GM23338 (cell line): Measurements from ENCODE around the gene ABI1. TPM values are rescaled to one million over a fixed set of nuclear protein-coding genes. Genes with fewer than 3 reads are reported as not detected.

Experiments
- ATAC-seq: fragments of 200-7000 bp; cut with Tn5 transposase; 3 replicates; pipeline ENCODE4 v1.9.1; 2020
- DNase-seq: peaks from one replicate; pipeline ENCODE4 v3.0.0-alpha.2; 2015; ENCODE audit warnings: low spot score
- H2AFZ ChIP-seq: fragments of 200-600 bp; sonication (generic); 2 replicates; pipeline ENCODE4 v1.8.0; 2016; ENCODE audit warnings: antibody characterized with exemption, mild to moderate bottlenecking, moderate library complexity
- H3F3A ChIP-seq: fragments of 200-600 bp; sonication (generic); replicated peaks from 2 replicates; pipeline ENCODE4 v1.8.0; 2017; ENCODE audit warnings: antibody characterized with exemption, mixed run types, low read depth
- H3K27ac ChIP-seq: fragments of 200-600 bp; sonication (generic); 2 replicates; pipeline ENCODE4 v1.6.1; 2016; ENCODE audit warnings: low read depth
- H3K27me3 ChIP-seq: fragments of 200-600 bp; sonication (generic); 2 replicates; pipeline ENCODE4 v1.8.0; 2016; ENCODE audit warnings: mild to moderate bottlenecking, mixed run types, moderate library complexity; ENCODE audit not compliant: insufficient read depth
- H3K36me3 ChIP-seq: fragments of 200-600 bp; sonication (generic); 2 replicates; pipeline ENCODE4 v1.8.0; 2016; ENCODE audit warnings: mild to moderate bottlenecking; ENCODE audit not compliant: insufficient read depth
- H3K4me1 ChIP-seq: fragments of 200-600 bp; sonication (generic); 2 replicates; pipeline ENCODE4 v1.8.0; 2016; ENCODE audit warnings: mild to moderate bottlenecking, moderate library complexity; ENCODE audit not compliant: insufficient read depth
- H3K4me2 ChIP-seq: fragments of 200-600 bp; sonication (generic); 2 replicates; pipeline ENCODE4 v1.7.1; 2017; ENCODE audit warnings: mixed run types
- H3K4me3 ChIP-seq: fragments of 200-600 bp; sonication (generic); 2 replicates; pipeline ENCODE4 v1.6.1; 2016; ENCODE audit warnings: mixed run types
- H3K79me2 ChIP-seq: fragments of 200-600 bp; sonication (generic); replicated peaks from 2 replicates; pipeline ENCODE4 v1.8.0; 2017; ENCODE audit warnings: mild to moderate bottlenecking; ENCODE audit not compliant: insufficient read depth
- H3K9me2 ChIP-seq: fragments of 200-600 bp; sonication (generic); 2 replicates; pipeline ENCODE4 v1.8.0; 2017; ENCODE audit not compliant: insufficient read depth
- H4K20me1 ChIP-seq: fragments of 200-600 bp; sonication (generic); replicated peaks from 2 replicates; pipeline ENCODE4 v1.8.0; 2017; ENCODE audit warnings: mild to moderate bottlenecking; ENCODE audit not compliant: insufficient read depth
- H3K27ac Mint-ChIP-seq: 2 replicates; pipeline ENCODE4 v1.8.0; 2020; ENCODE audit warnings: inconsistent platforms, mild to moderate bottlenecking, moderate library complexity, mixed read lengths
- H3K27me3 Mint-ChIP-seq: 3 replicates; pipeline ENCODE4 v1.8.0; 2022; ENCODE audit warnings: low read depth, mild to moderate bottlenecking, moderate library complexity, mixed read lengths, inconsistent platforms; ENCODE audit not compliant: insufficient read depth, poor library complexity
- H3K36me3 Mint-ChIP-seq: 3 replicates; pipeline ENCODE4 v1.8.0; 2021; ENCODE audit warnings: low read depth, mild to moderate bottlenecking, inconsistent platforms, moderate library complexity, mixed read lengths
- H3K4me1 Mint-ChIP-seq: 3 replicates; pipeline ENCODE4 v1.8.0; 2020; ENCODE audit warnings: mild to moderate bottlenecking, inconsistent platforms, mixed read lengths
- H3K4me3 Mint-ChIP-seq: 3 replicates; pipeline ENCODE4 v1.8.0; 2021; ENCODE audit warnings: moderate library complexity, mild to moderate bottlenecking, inconsistent platforms, mixed read lengths
- H3K9me3 Mint-ChIP-seq: 3 replicates; pipeline ENCODE4 v1.8.0; 2020; ENCODE audit warnings: moderate library complexity, mild to moderate bottlenecking, inconsistent platforms, mixed read lengths
- EZH2 ChIP-seq: fragments of 200-600 bp; sonication (generic); IDR thresholded peaks from one replicate; pipeline ENCODE4 v1.8.0; 2017; ENCODE audit warnings: antibody characterized with exemption, mild to moderate bottlenecking, low read depth; ENCODE audit not compliant: unreplicated experiment
- EZH2phosphoT487 ChIP-seq: fragments of 200-600 bp; sonication (generic); IDR thresholded peaks from one replicate; pipeline ENCODE4 v1.8.1; 2018; ENCODE audit warnings: antibody characterized with exemption; ENCODE audit not compliant: unreplicated experiment
- JUNB ChIP-seq: IDR thresholded peaks from one replicate; pipeline ENCODE4 v1.6.1; 2016; ENCODE audit warnings: antibody characterized with exemption; ENCODE audit not compliant: unreplicated experiment
- NANOG ChIP-seq: IDR thresholded peaks from 2 replicates; pipeline ENCODE4 v1.6.1; 2016; ENCODE audit warnings: antibody characterized with exemption, borderline replicate concordance
- POLR2AphosphoS5 ChIP-seq: IDR thresholded peaks from 2 replicates; pipeline ENCODE4 v1.6.1; 2016; ENCODE audit warnings: antibody characterized with exemption, low read depth
- REST ChIP-seq: IDR thresholded peaks from one replicate; pipeline ENCODE4 v1.6.1; 2018; ENCODE audit warnings: antibody characterized with exemption; ENCODE audit not compliant: unreplicated experiment
- STAT1 ChIP-seq: IDR thresholded peaks from one replicate; pipeline ENCODE4 v1.6.1; 2016; ENCODE audit warnings: antibody characterized with exemption; ENCODE audit not compliant: unreplicated experiment
- ZNF114 ChIP-seq: fragments of 250-450 bp; sonication (Bioruptor Pico); IDR thresholded peaks from 2 replicates; pipeline ENCODE4 v1.5.0; 2020; ENCODE audit warnings: mild to moderate bottlenecking, moderate library complexity
- ZNF331 ChIP-seq: fragments of 250-450 bp; sonication (Bioruptor Pico); IDR thresholded peaks from 2 replicates; pipeline ENCODE4 v1.5.0; 2020; ENCODE audit warnings: low read depth, mild to moderate bottlenecking, moderate library complexity
- polyA plus RNA-seq: library from polyadenylated mRNA; unstranded; fragments of >200 nt; fragmentation: Nextera tagmentation; extraction: Ambion mirVana; gene quantifications from 2 replicates; pipeline ENCODE4 v1.2.1, GENCODE V29; 2016
- total RNA-seq: library from RNA; depleted of rRNA; stranded (reverse); fragments of >200 nt; shearing (Covaris generic); gene quantifications from 2 replicates; pipeline ENCODE4 v1.2.3, GENCODE V29; 2014
- TF ChIP-seq, protein P1 (sequence below): IDR thresholded peaks from 2 replicates; pipeline ENCODE4 v1.6.1; 2016; ENCODE audit warnings: antibody characterized with exemption
- TF ChIP-seq, protein P2 (sequence below): fragments of 250-450 bp; sonication (Bioruptor Pico); IDR thresholded peaks from 2 replicates; pipeline ENCODE4 v1.5.0; 2020; ENCODE audit warnings: mild to moderate bottlenecking, moderate library complexity

Gene ABI1
- total and polyA plus RNA-seq, 2 experiments from 2014 or later: 22.3 to 30.7 TPM

- TF ChIP-seq REST: no peak
These were observed 143.3 kb downstream of the ABI1 start (continued) for GRCh38 chr10:26717476-26717875.

DNA sequence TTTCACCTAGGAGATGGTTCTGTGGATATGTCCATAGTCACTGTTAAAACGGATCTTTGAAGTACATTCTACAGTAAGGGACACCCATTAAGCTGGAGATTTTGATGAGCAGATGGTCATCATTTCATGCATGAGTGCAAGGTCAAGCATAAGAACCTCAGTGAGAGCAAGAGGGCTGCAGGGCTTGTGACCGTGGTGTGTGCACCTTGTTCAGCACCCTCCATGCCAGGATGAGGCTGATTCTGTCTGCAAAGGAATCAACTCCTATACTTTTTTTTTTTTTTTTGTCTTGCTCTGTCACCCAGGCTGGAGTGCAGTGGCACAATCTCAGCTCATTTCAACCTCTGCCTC lies 145.6 kb downstream of the ABI1 start:
- no peak overlapping the region for H3K4me2 ChIP-seq
- peaks cover 2% of the 10 kb centered on the region for H3K27me3 Mint-ChIP-seq
- TF ChIP-seq REST (no peak), STAT1 (no peak), NANOG (no peak), ZNF331 (CRISPR knock-in tag) (no peak), EZH2phosphoT487 (no peak), JUNB (no peak), EZH2 (no peak), POLR2AphosphoS5 (no peak), ZNF114 (CRISPR knock-in tag) (no peak)
- TF ChIP-seq, protein P1, sequence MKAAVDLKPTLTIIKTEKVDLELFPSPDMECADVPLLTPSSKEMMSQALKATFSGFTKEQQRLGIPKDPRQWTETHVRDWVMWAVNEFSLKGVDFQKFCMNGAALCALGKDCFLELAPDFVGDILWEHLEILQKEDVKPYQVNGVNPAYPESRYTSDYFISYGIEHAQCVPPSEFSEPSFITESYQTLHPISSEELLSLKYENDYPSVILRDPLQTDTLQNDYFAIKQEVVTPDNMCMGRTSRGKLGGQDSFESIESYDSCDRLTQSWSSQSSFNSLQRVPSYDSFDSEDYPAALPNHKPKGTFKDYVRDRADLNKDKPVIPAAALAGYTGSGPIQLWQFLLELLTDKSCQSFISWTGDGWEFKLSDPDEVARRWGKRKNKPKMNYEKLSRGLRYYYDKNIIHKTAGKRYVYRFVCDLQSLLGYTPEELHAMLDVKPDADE: no peak
- TF ChIP-seq, protein P2, sequence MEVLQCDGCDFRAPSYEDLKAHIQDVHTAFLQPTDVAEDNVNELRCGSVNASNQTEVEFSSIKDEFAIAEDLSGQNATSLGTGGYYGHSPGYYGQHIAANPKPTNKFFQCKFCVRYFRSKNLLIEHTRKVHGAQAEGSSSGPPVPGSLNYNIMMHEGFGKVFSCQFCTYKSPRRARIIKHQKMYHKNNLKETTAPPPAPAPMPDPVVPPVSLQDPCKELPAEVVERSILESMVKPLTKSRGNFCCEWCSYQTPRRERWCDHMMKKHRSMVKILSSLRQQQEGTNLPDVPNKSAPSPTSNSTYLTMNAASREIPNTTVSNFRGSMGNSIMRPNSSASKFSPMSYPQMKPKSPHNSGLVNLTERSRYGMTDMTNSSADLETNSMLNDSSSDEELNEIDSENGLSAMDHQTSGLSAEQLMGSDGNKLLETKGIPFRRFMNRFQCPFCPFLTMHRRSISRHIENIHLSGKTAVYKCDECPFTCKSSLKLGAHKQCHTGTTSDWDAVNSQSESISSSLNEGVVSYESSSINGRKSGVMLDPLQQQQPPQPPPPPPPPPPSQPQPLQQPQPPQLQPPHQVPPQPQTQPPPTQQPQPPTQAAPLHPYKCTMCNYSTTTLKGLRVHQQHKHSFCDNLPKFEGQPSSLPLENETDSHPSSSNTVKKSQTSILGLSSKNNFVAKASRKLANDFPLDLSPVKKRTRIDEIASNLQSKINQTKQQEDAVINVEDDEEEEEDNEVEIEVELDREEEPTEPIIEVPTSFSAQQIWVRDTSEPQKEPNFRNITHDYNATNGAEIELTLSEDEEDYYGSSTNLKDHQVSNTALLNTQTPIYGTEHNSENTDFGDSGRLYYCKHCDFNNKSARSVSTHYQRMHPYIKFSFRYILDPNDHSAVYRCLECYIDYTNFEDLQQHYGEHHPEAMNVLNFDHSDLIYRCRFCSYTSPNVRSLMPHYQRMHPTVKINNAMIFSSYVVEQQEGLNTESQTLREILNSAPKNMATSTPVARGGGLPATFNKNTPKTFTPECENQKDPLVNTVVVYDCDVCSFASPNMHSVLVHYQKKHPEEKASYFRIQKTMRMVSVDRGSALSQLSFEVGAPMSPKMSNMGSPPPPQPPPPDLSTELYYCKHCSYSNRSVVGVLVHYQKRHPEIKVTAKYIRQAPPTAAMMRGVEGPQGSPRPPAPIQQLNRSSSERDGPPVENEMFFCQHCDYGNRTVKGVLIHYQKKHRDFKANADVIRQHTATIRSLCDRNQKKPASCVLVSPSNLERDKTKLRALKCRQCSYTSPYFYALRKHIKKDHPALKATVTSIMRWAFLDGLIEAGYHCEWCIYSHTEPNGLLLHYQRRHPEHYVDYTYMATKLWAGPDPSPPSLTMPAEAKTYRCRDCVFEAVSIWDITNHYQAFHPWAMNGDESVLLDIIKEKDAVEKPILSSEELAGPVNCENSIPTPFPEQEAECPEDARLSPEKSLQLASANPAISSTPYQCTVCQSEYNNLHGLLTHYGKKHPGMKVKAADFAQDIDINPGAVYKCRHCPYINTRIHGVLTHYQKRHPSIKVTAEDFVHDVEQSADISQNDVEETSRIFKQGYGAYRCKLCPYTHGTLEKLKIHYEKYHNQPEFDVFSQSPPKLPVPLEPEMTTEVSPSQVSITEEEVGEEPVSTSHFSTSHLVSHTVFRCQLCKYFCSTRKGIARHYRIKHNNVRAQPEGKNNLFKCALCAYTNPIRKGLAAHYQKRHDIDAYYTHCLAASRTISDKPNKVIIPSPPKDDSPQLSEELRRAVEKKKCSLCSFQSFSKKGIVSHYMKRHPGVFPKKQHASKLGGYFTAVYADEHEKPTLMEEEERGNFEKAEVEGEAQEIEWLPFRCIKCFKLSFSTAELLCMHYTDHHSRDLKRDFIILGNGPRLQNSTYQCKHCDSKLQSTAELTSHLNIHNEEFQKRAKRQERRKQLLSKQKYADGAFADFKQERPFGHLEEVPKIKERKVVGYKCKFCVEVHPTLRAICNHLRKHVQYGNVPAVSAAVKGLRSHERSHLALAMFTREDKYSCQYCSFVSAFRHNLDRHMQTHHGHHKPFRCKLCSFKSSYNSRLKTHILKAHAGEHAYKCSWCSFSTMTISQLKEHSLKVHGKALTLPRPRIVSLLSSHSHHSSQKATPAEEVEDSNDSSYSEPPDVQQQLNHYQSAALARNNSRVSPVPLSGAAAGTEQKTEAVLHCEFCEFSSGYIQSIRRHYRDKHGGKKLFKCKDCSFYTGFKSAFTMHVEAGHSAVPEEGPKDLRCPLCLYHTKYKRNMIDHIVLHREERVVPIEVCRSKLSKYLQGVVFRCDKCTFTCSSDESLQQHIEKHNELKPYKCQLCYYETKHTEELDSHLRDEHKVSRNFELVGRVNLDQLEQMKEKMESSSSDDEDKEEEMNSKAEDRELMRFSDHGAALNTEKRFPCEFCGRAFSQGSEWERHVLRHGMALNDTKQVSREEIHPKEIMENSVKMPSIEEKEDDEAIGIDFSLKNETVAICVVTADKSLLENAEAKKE (CRISPR knock-in tag): no peak

More for the DNA sequence above, 145.6 kb downstream of the ABI1 start:
- Histone ChIP-seq H3K4me1 (no peaks in the 10 kb centered on the region), H3F3A (no peaks in the 10 kb centered on the region), H3K27ac (no peak overlapping the region), H2AFZ (no peak overlapping the region), H4K20me1 (no peaks in the 10 kb centered on the region; the same call in none of the 2 replicates), H3K9me2 (no peaks in the 10 kb centered on the region), H3K79me2 (no peaks in the 10 kb centered on the region), H3K4me3 (no peak overlapping the region), H3K36me3 (peaks cover 8% of the 10 kb centered on the region; the same call in 1 of the 2 replicates), H3K27me3 (no peaks in the 10 kb centered on the region)
- H3K36me3 Mint-ChIP-seq: peaks cover 45% of the 10 kb centered on the region
- H3K4me3 Mint-ChIP-seq: no peak overlapping the region
- DNase-seq (no peak), ATAC-seq (no peak)
- H3K27ac Mint-ChIP-seq: no peak overlapping the region
- no peaks in the 10 kb centered on the region for H3K4me1 Mint-ChIP-seq
- H3K9me3 Mint-ChIP-seq: no peaks in the 10 kb centered on the region
